Astrocyte (in vitro differentiated cells and primary cell): ENCODE data around the gene CCDC187. TPM values are rescaled to one million over a fixed set of nuclear protein-coding genes. Genes with fewer than 3 reads are reported as not detected.

Source experiments
- DNase-seq: peaks from one replicate; pipeline ENCODE4 v3.0.0-alpha.2; 2010; ENCODE audit warnings: low read depth
- FAIRE-seq: peaks from 2 replicates; lab custom pipeline; 2011; peaks lifted over from hg19 to GRCh38; lab: Jason Lieb, UNC
- H2AFZ ChIP-seq: 2 replicates; pipeline ENCODE4 v1.6.0; 2012; ENCODE audit warnings: low read depth, low read length, inconsistent platforms
- H3K27ac ChIP-seq: 2 replicates; pipeline ENCODE4 v1.5.1; 2011; ENCODE audit warnings: low read depth, low read length, inconsistent platforms
- H3K27me3 ChIP-seq: 2 replicates; pipeline ENCODE4 v1.6.0; 2011; ENCODE audit warnings: low read length, inconsistent platforms; ENCODE audit not compliant: insufficient read depth
- H3K36me3 ChIP-seq: 2 replicates; pipeline ENCODE4 v1.5.1; 2011; ENCODE audit warnings: low read length, inconsistent platforms; ENCODE audit not compliant: insufficient read depth
- H3K4me1 ChIP-seq: 2 replicates; pipeline ENCODE4 v1.5.1; 2011; ENCODE audit warnings: low read length, inconsistent platforms; ENCODE audit not compliant: insufficient read depth
- H3K4me2 ChIP-seq: 2 replicates; pipeline ENCODE4 v1.6.0; 2012; ENCODE audit warnings: low read length, inconsistent platforms
- H3K4me3 ChIP-seq: 2 replicates; pipeline ENCODE4 v1.5.1; 2011; ENCODE audit warnings: low read depth, mild to moderate bottlenecking, low read length, inconsistent platforms; ENCODE audit not compliant: insufficient read depth
- H3K79me2 ChIP-seq: 2 replicates; pipeline ENCODE4 v1.6.0; 2012; ENCODE audit warnings: mild to moderate bottlenecking, low read length, inconsistent platforms; ENCODE audit not compliant: insufficient read depth
- H3K9ac ChIP-seq: 2 replicates; pipeline ENCODE4 v1.6.0; 2012; ENCODE audit warnings: mild to moderate bottlenecking, low read length, inconsistent platforms
- H3K9me3 ChIP-seq: 2 replicates; pipeline ENCODE4 v1.5.1; 2012; ENCODE audit warnings: low read depth, mild to moderate bottlenecking, low read length, inconsistent platforms; ENCODE audit not compliant: insufficient read depth
- H4K20me1 ChIP-seq: 2 replicates; pipeline ENCODE4 v1.6.0; 2012; ENCODE audit warnings: low read length, inconsistent platforms; ENCODE audit not compliant: insufficient read depth
- H3K27ac Mint-ChIP-seq: one replicate; pipeline ENCODE4 v1.8.0; 2021; ENCODE audit warnings: mild to moderate bottlenecking, mixed read lengths; ENCODE audit not compliant: unreplicated experiment
- H3K27me3 Mint-ChIP-seq: one replicate; pipeline ENCODE4 v1.8.0; 2021; ENCODE audit warnings: low read depth, mixed read lengths; ENCODE audit not compliant: unreplicated experiment
- H3K36me3 Mint-ChIP-seq: one replicate; pipeline ENCODE4 v1.8.0; 2021; ENCODE audit warnings: low read depth, mixed read lengths; ENCODE audit not compliant: unreplicated experiment
- H3K4me1 Mint-ChIP-seq: one replicate; pipeline ENCODE4 v1.8.0; 2021; ENCODE audit warnings: low read depth, mixed read lengths; ENCODE audit not compliant: unreplicated experiment
- H3K4me3 Mint-ChIP-seq: one replicate; pipeline ENCODE4 v1.8.0; 2021; ENCODE audit warnings: mild to moderate bottlenecking, moderate library complexity, mixed read lengths; ENCODE audit not compliant: unreplicated experiment
- H3K9me3 Mint-ChIP-seq: one replicate; pipeline ENCODE4 v1.8.0; 2021; ENCODE audit warnings: mild to moderate bottlenecking, mixed read lengths; ENCODE audit not compliant: unreplicated experiment
- EZH2 ChIP-seq: IDR thresholded peaks from 2 replicates; pipeline ENCODE4 v1.6.1; 2012; ENCODE audit warnings: mild to moderate bottlenecking, low read length, inconsistent platforms; ENCODE audit not compliant: insufficient read depth
- total RNA-seq: library from RNA; stranded (reverse); gene quantifications from 2 replicates; pipeline ENCODE4 v1.2.1, GENCODE V29; 2021
- TF ChIP-seq, protein P1 (sequence below): IDR thresholded peaks from 2 replicates; pipeline ENCODE4 v1.5.1; 2011; ENCODE audit warnings: low read depth, mild to moderate bottlenecking, inconsistent platforms, low read length, moderate library complexity; ENCODE audit not compliant: insufficient read depth

The CCDC187 gene
- total RNA-seq, 1 donor from 2014 or later, result 0.09 TPM

DNA sequence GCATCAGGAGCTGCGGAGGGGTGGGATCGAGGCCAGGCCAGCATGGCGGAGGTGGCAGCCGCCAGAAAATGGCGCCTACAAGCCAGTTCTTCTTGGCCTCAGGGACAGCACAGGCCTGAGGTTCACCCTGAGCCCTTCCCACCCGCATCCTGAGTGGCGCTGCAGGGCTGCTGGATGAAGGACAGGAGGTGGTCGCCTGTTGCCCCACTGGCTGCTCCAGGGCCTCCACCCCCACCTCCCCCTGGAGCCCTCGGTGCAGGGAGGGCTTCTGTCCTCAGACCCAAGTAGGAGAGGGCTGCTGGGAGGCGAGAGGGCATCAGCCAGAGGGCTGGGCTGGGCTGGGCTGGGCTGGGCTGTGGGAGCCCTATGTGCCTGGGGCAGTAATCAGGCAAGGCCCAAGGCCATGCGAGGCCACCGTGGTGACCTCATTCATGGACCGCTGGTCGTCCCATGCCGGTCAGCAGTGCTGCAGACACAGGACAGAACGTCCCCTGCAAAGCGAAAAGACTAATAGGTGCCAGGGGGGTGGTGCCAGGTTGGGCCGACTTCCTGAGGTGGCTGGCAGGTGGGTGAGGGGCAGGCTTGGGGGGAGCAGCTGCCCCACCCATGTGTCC is 37.3 kb upstream of the CCDC187 start:
- Histone ChIP-seq H3K4me2 (no peak overlapping the region), H3K9me3 (no peaks in the 10 kb centered on the region), H3K79me2 (no peaks in the 10 kb centered on the region), H3K4me3 (no peak overlapping the region), H3K4me1 (peaks cover 23% of the 10 kb centered on the region), H2AFZ (no peak overlapping the region), H3K27ac (no peak overlapping the region), H3K36me3 (peaks cover 2% of the 10 kb centered on the region), H4K20me1 (peaks cover 70% of the 10 kb centered on the region), H3K27me3 (no peaks in the 10 kb centered on the region), H3K9ac (no peak overlapping the region)
- DNase-seq (no peak), FAIRE-seq (no peak)
- H3K27ac Mint-ChIP-seq, result no peak overlapping the region
- H3K36me3 Mint-ChIP-seq, result peaks cover 5% of the 10 kb centered on the region
- H3K4me1 Mint-ChIP-seq, result peaks cover 2% of the 10 kb centered on the region
- H3K27me3 Mint-ChIP-seq, result no peaks in the 10 kb centered on the region
- no peaks in the 10 kb centered on the region for H3K9me3 Mint-ChIP-seq
- no peak overlapping the region for H3K4me3 Mint-ChIP-seq
- no peak for TF ChIP-seq EZH2
- TF ChIP-seq, protein P1, sequence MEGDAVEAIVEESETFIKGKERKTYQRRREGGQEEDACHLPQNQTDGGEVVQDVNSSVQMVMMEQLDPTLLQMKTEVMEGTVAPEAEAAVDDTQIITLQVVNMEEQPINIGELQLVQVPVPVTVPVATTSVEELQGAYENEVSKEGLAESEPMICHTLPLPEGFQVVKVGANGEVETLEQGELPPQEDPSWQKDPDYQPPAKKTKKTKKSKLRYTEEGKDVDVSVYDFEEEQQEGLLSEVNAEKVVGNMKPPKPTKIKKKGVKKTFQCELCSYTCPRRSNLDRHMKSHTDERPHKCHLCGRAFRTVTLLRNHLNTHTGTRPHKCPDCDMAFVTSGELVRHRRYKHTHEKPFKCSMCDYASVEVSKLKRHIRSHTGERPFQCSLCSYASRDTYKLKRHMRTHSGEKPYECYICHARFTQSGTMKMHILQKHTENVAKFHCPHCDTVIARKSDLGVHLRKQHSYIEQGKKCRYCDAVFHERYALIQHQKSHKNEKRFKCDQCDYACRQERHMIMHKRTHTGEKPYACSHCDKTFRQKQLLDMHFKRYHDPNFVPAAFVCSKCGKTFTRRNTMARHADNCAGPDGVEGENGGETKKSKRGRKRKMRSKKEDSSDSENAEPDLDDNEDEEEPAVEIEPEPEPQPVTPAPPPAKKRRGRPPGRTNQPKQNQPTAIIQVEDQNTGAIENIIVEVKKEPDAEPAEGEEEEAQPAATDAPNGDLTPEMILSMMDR, result no peak

DNA sequence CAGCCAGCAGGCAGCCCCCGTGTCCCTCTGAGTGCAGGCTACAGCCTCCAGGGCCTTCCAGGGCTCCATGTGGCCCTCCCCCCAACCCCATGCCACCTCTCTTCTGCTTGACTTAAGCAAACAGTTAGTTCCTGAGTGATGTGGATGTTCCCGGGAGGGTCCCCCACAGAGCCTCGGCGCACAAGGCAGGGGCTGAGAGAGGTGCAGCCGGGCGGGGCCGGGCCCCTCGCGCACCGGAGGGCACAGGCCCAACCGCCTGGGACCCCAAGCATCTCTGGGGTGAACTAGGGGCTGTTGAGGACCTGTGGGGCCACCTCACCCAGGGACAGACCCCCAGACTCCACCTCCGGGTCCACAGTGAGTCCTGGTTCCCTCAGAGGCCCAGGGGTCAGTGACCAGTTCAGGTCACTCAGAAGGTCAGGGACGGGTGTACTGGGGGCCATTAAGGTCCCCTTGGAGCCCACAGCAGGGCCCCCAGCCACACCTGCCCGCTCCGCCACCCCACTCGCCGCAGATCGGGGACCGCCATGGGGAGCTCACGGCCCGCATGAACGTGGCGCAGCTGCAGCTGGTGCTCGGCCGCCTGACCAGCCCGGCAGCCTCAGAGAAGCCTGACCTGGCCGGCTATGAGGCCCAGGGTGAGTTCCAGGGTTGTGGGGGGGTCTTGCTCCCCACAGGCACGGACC is 36.6 kb upstream of the CCDC187 start:
- Mint-ChIP-seq H3K27me3 (no peaks in the 10 kb centered on the region), H3K4me1 (peaks cover 2% of the 10 kb centered on the region), H3K9me3 (no peaks in the 10 kb centered on the region), H3K36me3 (peaks cover 5% of the 10 kb centered on the region), H3K4me3 (no peak overlapping the region), H3K27ac (no peak overlapping the region)
- Histone ChIP-seq H3K9me3 (no peaks in the 10 kb centered on the region), H2AFZ (no peak overlapping the region), H3K4me3 (no peak overlapping the region), H3K27me3 (no peaks in the 10 kb centered on the region), H3K4me1 (peaks cover 27% of the 10 kb centered on the region), H3K36me3 (peaks cover 2% of the 10 kb centered on the region), H3K4me2 (no peak overlapping the region), H4K20me1 (peaks cover 74% of the 10 kb centered on the region), H3K79me2 (peaks cover 3% of the 10 kb centered on the region), H3K27ac (no peak overlapping the region), H3K9ac (no peak overlapping the region)
- DNase-seq (no peak), FAIRE-seq (no peak)
- no peak for TF ChIP-seq EZH2
- TF ChIP-seq, protein P1, result no peak

DNA sequence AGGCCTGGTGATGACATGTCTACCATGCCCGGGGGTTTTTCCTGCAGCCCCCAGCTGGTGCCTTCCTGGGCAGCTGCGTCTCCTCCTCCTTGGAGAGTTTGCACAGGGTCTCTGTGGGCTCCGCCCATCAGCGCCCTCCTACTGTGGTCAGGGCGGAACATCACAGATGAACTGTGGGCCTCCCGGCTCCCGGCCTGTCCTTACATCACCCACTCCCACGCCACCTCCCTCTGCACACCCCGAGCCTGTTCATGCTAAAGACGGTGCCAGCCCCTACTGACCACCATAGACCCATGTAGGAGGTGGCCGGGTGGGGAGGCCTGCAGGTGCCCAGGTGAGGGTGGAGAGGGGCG is 36.0 kb upstream of the CCDC187 start:
- H3K36me3 Mint-ChIP-seq, result peaks cover 3% of the 10 kb centered on the region
- Histone ChIP-seq H3K27ac (no peak overlapping the region), H3K9ac (no peak overlapping the region), H3K4me3 (no peak overlapping the region), H2AFZ (no peak overlapping the region), H4K20me1 (peaks cover 74% of the 10 kb centered on the region), H3K9me3 (no peaks in the 10 kb centered on the region), H3K36me3 (peaks cover 2% of the 10 kb centered on the region), H3K27me3 (no peaks in the 10 kb centered on the region), H3K4me2 (no peak overlapping the region), H3K4me1 (peaks cover 24% of the 10 kb centered on the region), H3K79me2 (peaks cover 5% of the 10 kb centered on the region)
- H3K27me3 Mint-ChIP-seq, result no peaks in the 10 kb centered on the region
- TF ChIP-seq EZH2, result no peak
- TF ChIP-seq, protein P1, result no peak
- no peak overlapping the region for H3K27ac Mint-ChIP-seq
- FAIRE-seq, result no peak
- H3K4me3 Mint-ChIP-seq, result no peak overlapping the region
- H3K4me1 Mint-ChIP-seq, result peaks cover 2% of the 10 kb centered on the region
- no peak for DNase-seq
- no peaks in the 10 kb centered on the region for H3K9me3 Mint-ChIP-seq
